GM19463 (cell line): ENCODE measurements around the gene FGD2.

ENCODE experiments used
- ATAC-seq: cut with Tn5 transposase; IDR thresholded peaks from one replicate; pipeline ENCODE4 v1.9.1; 2021; ENCODE audit warnings: mild to moderate bottlenecking, moderate library complexity; ENCODE audit not compliant: unreplicated experiment

Gene FGD2

GRCh38 chr6:37005061-37005810, at the start of gene FGD2:
Gene FGD2 (plus strand): TSS chr6:37005655. CDS start chr6:37005818, 163 bp downstream.
- ATAC-seq, result peak; percentile 68

GRCh38 chr6:36955671-36956445, 49.6 kb upstream of the FGD2 start:
- no peak for ATAC-seq

GRCh38 chr6:36956446-36956820, 49.0 kb upstream of the FGD2 start:
- ATAC-seq, result no peak

- no peak for ATAC-seq
Measured at GRCh38 chr6:36957773-36958271, 47.6 kb upstream of the FGD2 start.

- ATAC-seq, result no peak
Measured at GRCh38 chr6:36958775-36959554, 46.5 kb upstream of the FGD2 start.

- ATAC-seq, result no peak
Measured at GRCh38 chr6:36959555-36960250, 45.8 kb upstream of the FGD2 start.

GRCh38 chr6:36961441-36962435, 43.7 kb upstream of the FGD2 start:
- ATAC-seq, result no peak

GRCh38 chr6:36962874-36963273, 42.6 kb upstream of the FGD2 start:
- ATAC-seq, result no peak

GRCh38 chr6:36963451-36964290, 41.8 kb upstream of the FGD2 start:
- no peak for ATAC-seq

GRCh38 chr6:36964349-36964748, 41.1 kb upstream of the FGD2 start:
- no peak for ATAC-seq

GRCh38 chr6:36964908-36965307, 40.5 kb upstream of the FGD2 start:
- no peak for ATAC-seq

GRCh38 chr6:36967301-36967700, 38.2 kb upstream of the FGD2 start:
- ATAC-seq, result no peak

GRCh38 chr6:36967757-36968156, 37.7 kb upstream of the FGD2 start:
- ATAC-seq, result no peak

GRCh38 chr6:36968266-36968977, 37.0 kb upstream of the FGD2 start:
- ATAC-seq, result no peak

GRCh38 chr6:36969240-36969691, 36.2 kb upstream of the FGD2 start:
- no peak for ATAC-seq

- ATAC-seq, result no peak
Measured at GRCh38 chr6:36969988-36970891, 35.2 kb upstream of the FGD2 start.
